ENCODE data around the gene ANKRD50.

Gene ANKRD50

DNA sequence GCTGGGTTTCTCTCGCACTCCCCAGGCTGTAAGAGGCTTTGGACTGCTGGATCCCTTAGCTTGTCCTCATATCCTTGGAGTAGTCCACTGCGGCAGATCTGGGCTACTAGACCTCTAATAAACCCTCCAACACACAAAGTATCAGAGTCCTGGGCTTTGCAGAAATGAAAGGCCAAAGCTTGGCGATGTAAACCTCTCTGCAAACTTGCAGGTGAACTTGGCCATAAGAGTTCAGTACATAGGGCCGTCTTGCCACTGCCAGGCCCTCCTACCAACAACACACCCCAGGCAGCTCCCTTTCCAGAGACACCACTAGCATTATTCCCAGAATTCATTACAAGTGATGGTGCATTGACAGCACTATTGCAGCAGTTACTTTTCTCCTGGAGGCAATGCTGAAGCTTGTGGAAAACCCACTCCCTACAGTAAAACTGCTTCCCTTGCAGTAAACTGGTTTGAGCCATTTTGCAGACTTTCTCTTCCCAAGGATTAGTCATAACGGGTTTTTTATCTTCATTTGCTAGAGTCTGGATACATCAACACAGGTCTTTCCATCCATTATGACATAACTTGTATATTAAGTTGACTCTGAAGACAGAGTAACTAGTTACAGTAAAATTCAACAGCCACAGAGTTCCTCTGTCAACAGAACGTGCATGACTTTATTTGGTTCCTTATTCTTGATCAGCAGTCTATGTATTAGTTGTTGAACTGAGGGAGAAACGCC is 2.4 kb downstream of the ANKRD50 start:
- peak; percentile 8 for DNase-seq (ENCODE audit: low spot score)

- no peak for DNase-seq (ENCODE audit: low spot score)
These were observed 3.8 kb downstream of the ANKRD50 start for GRCh38 chr4:124708517-124709300.

- DNase-seq (ENCODE audit: low spot score): no peak
These were observed 7.1 kb downstream of the ANKRD50 start for GRCh38 chr4:124705393-124705792.

GRCh38 chr4:124703154-124703553 is 9.4 kb downstream of the ANKRD50 start:
- no peak for DNase-seq (ENCODE audit: low spot score)

- DNase-seq (ENCODE audit: low spot score): no peak
These were observed 15.1 kb downstream of the ANKRD50 start for GRCh38 chr4:124697441-124697840.

DNA sequence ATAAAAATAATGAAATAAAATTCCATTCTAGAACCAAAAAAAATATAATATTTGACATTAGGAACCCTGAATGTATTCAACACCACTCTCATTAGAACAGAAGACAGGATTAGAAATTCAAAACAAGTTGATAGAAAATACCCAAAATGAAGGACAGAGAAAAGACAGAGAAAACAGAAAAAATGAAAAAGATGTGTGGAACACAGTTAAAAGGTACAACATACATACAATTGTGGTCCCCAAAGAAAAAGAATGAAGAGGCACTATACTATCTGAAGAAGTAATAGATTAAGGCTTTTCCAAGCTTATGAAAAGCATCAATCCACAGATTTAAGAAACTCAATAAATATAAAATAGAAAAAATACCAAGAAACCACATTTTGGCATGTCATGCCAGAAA is 16.4 kb downstream of the ANKRD50 start:
- no peak for DNase-seq (ENCODE audit: low spot score)

DNA sequence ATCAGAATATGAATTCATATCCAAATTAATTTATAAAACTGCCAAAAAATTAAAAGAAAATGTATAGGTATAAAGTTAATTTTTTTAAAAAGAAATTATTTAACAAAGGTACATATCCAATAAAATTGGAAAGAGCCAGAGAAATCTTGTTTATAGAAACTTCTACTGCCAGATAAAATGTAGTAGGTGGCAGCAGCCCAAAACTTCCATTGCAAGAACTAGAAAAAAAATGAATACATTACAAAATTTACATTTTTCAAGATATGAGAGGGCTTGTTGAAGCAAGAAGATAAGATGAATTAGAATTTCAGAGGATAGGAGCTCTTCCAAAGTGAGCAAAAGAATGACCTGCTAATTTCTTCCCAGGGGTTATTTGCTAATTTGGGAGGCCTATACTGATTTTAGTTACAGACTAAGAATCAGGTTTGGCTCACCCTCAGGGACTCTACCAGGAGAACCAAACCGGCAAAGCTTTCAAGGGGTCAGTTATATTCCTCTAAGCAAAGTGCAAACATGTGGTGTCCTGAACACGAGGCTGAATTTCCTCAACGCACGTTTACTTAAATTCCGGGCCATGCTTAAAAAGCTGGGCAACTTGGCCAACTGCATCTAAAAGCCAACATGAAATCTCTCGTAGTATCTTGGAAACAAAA is 17.5 kb downstream of the ANKRD50 start:
- DNase-seq (ENCODE audit: low spot score): no peak

GRCh38 chr4:124694306-124694705 is 18.2 kb downstream of the ANKRD50 start:
- DNase-seq (ENCODE audit: low spot score): no peak

DNA sequence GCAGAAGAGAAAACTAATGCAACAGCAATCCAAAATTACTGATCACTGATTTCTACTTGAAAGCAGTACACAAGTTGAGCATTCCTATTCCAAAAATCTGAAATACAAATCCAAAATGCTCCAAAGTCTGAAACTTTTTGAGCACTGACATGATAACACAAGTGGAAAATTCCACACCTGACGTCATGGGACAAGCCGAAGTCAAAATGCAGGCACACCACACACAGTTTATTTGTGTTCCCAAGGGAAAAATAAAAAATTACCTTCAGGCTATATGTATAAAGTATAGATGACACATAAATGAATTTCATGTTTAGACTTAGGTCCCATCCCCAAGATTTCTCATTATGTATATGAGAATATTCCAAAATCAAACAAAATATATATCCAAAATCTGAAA is 20.7 kb downstream of the ANKRD50 start:
- DNase-seq (ENCODE audit: low spot score): no peak

DNA sequence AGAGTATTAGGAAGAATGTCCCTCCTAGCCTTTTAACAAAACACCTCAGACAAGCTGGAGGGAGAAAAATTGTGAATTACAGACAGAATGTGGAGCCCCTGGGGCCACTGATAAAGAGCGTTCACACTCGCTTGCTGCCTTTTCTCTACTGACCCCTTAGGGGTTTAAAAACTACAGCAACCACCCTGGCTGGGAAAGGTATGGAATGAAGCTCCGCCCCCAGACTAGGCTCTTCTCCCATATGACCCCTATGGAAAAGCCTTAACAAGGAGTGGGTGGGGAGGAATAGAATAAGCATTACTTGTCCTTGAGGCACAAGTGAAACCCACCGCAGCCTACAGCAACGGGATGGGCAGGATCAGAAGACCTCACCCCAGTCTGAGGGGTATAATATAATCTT is 26.3 kb downstream of the ANKRD50 start:
- DNase-seq (ENCODE audit: low spot score): peak; percentile 31

GRCh38 chr4:124685851-124686250 is 26.7 kb downstream of the ANKRD50 start:
- DNase-seq (ENCODE audit: low spot score): peak; percentile 74

DNA sequence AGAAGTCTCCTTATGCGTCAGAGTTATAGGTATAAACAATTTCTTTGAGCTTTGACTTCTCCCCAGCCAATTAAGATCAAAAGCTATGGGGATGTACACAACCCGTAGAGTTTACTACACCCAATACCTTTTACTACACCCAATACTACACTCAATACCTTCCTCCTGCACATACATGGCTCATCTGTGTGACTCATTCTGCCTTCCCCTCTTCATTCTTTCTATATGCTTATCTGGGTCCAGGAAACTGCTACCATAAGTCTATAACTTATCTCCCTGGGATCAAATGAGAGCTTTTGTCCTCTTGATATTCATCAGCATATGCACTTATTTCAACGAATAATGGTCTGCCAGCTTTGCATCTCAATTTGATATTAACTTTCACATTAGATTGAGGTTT is 28.2 kb downstream of the ANKRD50 start:
- DNase-seq (ENCODE audit: low spot score): no peak

GRCh38 chr4:124682384-124682783 is 30.1 kb downstream of the ANKRD50 start:
- no peak for DNase-seq (ENCODE audit: low spot score)

DNA sequence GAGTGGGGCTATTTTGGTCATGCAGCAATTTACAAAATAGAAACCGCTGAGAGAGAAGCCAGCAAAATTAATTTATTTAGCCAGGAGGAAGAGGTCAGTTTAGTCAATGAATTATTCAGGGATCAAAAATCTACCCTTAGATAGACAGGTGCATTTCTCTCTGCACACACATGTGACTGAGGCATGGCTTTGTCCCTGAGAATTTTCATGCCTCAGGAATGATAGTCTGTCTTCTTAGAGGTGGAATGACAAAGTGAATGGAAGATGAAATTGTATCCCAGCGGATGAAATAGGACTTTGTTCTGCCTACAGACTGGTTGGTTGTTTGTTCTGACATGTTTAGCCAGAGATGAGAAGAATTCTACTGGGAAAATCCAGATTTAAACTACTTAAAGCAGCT is 46.0 kb downstream of the ANKRD50 start:
- DNase-seq (ENCODE audit: low spot score): no peak

DNA sequence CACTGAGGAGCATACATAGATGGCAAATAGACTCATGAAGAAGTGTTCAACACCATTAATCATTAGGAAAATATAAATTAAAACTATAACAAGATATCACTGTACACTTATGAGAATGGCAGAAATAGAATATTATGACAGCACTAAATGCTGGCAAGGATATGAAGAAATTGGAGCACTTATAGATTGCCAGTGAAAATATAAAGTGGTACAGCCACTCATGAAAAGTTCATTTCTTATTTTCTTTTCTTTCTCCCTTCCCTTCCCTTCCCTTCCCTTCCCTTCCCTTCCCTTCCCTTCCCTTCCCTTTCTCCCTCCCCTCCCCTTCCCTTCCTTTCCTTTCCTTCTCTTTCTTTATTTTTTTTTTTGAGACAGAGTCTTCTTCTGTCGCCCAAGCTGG is 53.7 kb downstream of the ANKRD50 start:
- no peak for DNase-seq (ENCODE audit: low spot score)

DNA sequence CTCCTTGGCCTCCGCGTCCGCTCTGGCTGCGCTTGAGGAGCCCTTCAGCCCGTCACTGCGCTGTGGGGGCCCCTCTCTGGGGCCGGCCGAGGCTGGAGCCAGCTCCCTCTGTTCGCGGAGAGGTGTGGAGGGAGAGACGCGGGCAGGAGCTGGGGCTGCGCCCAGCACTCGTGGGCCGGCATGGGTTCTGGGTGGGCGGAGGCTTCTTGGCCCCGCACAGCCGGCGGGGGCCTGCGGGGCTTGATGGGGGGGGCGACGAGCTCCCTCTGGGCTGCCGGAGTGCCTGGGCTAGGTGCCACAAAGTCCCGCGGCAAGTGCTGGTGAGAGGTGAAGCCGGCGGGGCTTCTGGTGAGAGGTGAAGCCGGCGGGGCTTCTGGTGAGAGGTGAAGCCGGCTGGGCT is 61.9 kb downstream of the ANKRD50 start:
- no peak for DNase-seq (ENCODE audit: low spot score)

DNA sequence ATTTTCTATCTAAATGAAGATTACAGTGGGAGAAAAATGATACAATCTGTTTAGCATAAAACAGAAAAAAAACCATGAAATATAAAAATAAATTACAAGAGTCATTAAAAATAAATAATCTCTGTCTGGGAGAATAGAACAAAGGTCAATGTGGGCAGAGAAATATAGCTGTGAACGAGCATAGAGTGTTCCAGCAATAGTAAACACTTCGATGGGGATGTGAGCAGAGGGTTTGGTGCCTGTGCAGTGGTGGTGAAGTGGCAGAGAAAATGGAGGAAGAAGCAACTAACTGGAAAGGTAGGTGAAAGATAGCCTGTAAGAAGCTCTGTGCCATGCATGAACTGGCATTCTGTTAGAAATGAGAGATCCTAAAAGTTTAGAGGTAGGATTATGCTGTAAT is 64.9 kb downstream of the ANKRD50 start:
- no peak for DNase-seq (ENCODE audit: low spot score)

GRCh38 chr4:124644621-124645020 is 67.9 kb downstream of the ANKRD50 start:
- no peak for DNase-seq (ENCODE audit: low spot score)

DNA sequence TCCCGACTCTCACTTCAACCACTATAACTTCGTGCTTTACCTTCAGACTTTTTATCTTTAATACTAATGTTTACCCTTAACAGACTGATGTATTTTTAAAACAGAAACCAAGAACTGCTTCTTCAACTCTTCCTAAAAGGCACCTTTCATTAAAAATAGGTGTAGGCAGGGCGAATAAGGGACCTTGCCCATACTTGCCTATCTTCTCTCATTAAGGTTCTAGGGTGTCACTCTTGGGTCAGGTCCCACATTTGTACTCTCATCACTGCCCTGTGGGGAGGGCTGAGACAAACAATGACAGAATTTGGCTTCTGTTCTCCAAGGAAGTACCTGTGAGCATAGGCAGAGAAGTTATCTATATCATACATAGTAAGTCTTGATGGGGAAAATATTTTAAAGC is 69.7 kb downstream of the ANKRD50 start:
- DNase-seq (ENCODE audit: low spot score): no peak

GRCh38 chr4:124641715-124642381 is 70.7 kb downstream of the ANKRD50 start:
- peak; percentile 22 for DNase-seq (ENCODE audit: low spot score)

GRCh38 chr4:124640022-124640730 is 72.4 kb downstream of the ANKRD50 start:
- peak; percentile 18 for DNase-seq (ENCODE audit: low spot score)

GRCh38 chr4:124637321-124637720 is 75.2 kb downstream of the ANKRD50 start:
- no peak for DNase-seq (ENCODE audit: low spot score)

All from COLO829 (cell line).